HG02981 (cell line): ENCODE results near the gene DCDC2B.
"Not testable (repeated sequence)": the region's sequence is repeated elsewhere in the genome, so short reads cannot be mapped to it uniquely, and the experiment has no call there.

ENCODE experiments used
- ATAC-seq: cut with Tn5 transposase; IDR thresholded peaks from one replicate; pipeline ENCODE4 v1.9.1; 2021; ENCODE audit warnings: mild to moderate bottlenecking, moderate library complexity; ENCODE audit not compliant: unreplicated experiment

DCDC2B gene

GRCh38 chr1:32255072-32256071 lies 46.5 kb downstream of the DCDC2B start:
- ATAC-seq, result no peak

GRCh38 chr1:32256473-32257226 lies 47.8 kb downstream of the DCDC2B start:
- ATAC-seq, result no peak

GRCh38 chr1:32257227-32257508 lies 48.3 kb downstream of the DCDC2B start:
- ATAC-seq, result no peak

- ATAC-seq, result not testable (repeated sequence)
These were observed 54.3 kb downstream of the DCDC2B start for GRCh38 chr1:32263236-32263593.

- ATAC-seq, result no peak
These were observed 54.9 kb downstream of the DCDC2B start for GRCh38 chr1:32263744-32264143.
